T-cell (primary cell): ENCODE data around the gene PHLDB1. TPM values are rescaled to one million over a fixed set of nuclear protein-coding genes. Genes with fewer than 3 reads are reported as not detected.

ENCODE experiments used
- ATAC-seq, 4 experiments: fragments of 200-7000 bp in 3 of 4; fragments of 150-1000 bp in 1 of 4; cut with Tn5 transposase; replicated peaks in 1 of 4; 1 replicate in 3 of 4; 2 replicates in 1 of 4; pipeline ENCODE4 v1.10.0; 2021; ENCODE audit warnings: moderate library complexity in 3 of 4, mild to moderate bottlenecking in 2 of 4, moderate number of reproducible peaks in 1 of 4
- CTCF ChIA-PET, 2 donors: fragments of 300-600 bp; sonication (Branson Sonifier 250); formaldehyde crosslinking; loops; one replicate each; lab custom pipeline; 2022; ENCODE audit warnings: antibody characterized with exemption in 2 of 2; lab: Charles Lee
- POLR2A ChIA-PET, 2 donors: fragments of 300-600 bp; sonication (Branson Sonifier 250); formaldehyde crosslinking; loops; one replicate each; lab custom pipeline; 2022; ENCODE audit warnings: antibody characterized with exemption in 2 of 2; lab: Charles Lee
- DNase-seq, 35 experiments: peaks; one replicate each; pipeline versions ENCODE4 v3.0.0 to v3.0.0-alpha.2; 2013 to 2023
- H3K27ac ChIP-seq: one replicate; pipeline ENCODE4 v1.5.1; 2013; ENCODE audit warnings: low read length
- H3K27me3 ChIP-seq, 2 experiments: replicated peaks in 1 of 2; 1 replicate in 1 of 2; 2 replicates in 1 of 2; pipeline versions ENCODE4 v1.6.1 to v1.7.0; 2013; ENCODE audit warnings: low read length in 1 of 2, mixed read lengths in 1 of 2; ENCODE audit not compliant: control insufficient read depth in 2 of 2, insufficient read depth in 2 of 2; ENCODE audit errors: extremely low read depth in 1 of 2
- H3K36me3 ChIP-seq, 2 donors: 1 replicate in 1 of 2; 2 replicates in 1 of 2; pipeline versions ENCODE4 v1.6.1 to v1.7.0; 2013; ENCODE audit warnings: low read length in 1 of 2; ENCODE audit not compliant: control insufficient read depth in 2 of 2, insufficient read depth in 1 of 2; ENCODE audit errors: extremely low read depth in 1 of 2
- H3K4me1 ChIP-seq, 2 experiments: 1 replicate in 1 of 2; 2 replicates in 1 of 2; pipeline versions ENCODE4 v1.6.1 to v1.7.0; 2013; ENCODE audit warnings: low read length in 2 of 2, mixed read lengths in 1 of 2; ENCODE audit not compliant: insufficient read depth in 2 of 2, control insufficient read depth in 1 of 2; ENCODE audit errors: extremely low read depth in 1 of 2
- H3K4me3 ChIP-seq, 2 donors: 1 replicate in 1 of 2; 2 replicates in 1 of 2; pipeline versions ENCODE4 v1.5.1 to v1.7.0; 2013; ENCODE audit warnings: mild to moderate bottlenecking in 2 of 2, low read length in 1 of 2, moderate library complexity in 1 of 2; ENCODE audit not compliant: control insufficient read depth in 1 of 2; ENCODE audit errors: extremely low read depth in 1 of 2
- H3K9me3 ChIP-seq: 2 replicates; pipeline ENCODE4 v1.7.0; 2013
- H3K27ac Mint-ChIP-seq, 2 donors: one replicate each; pipeline ENCODE4 v1.8.0; 2020 to 2021; ENCODE audit warnings: mild to moderate bottlenecking in 2 of 2, mixed read lengths in 2 of 2
- H3K27me3 Mint-ChIP-seq, 2 donors: one replicate each; pipeline ENCODE4 v1.8.0; 2021 to 2022; ENCODE audit warnings: mixed read lengths in 2 of 2
- H3K36me3 Mint-ChIP-seq: one replicate; pipeline ENCODE4 v1.8.0; 2021; ENCODE audit warnings: mixed read lengths
- H3K4me1 Mint-ChIP-seq, 3 donors: one replicate each; pipeline ENCODE4 v1.8.0; 2020 to 2022; ENCODE audit warnings: mixed read lengths in 3 of 3, mild to moderate bottlenecking in 1 of 3
- H3K4me3 Mint-ChIP-seq, 3 donors: one replicate each; pipeline ENCODE4 v1.8.0; 2020 to 2022; ENCODE audit warnings: mild to moderate bottlenecking in 3 of 3, mixed read lengths in 3 of 3, moderate library complexity in 3 of 3
- H3K9me3 Mint-ChIP-seq, 3 donors: one replicate each; pipeline ENCODE4 v1.8.0; 2020 to 2022; ENCODE audit warnings: mixed read lengths in 3 of 3
- WGBS: methylation state at CpG from one replicate; pipeline ENCODE4 v1.1.5; 2013; ENCODE audit warnings: missing lambda C conversion rate; ENCODE audit not compliant: insufficient coverage; 5-methylcytosine and 5-hydroxymethylcytosine counted together
- total RNA-seq, 35 experiments: library from RNA in 6 of 35; stranded (reverse) in 6 of 35; fragments of 120-200 nt in 1 of 35; gene quantifications; one replicate each; pipeline versions ENCODE4 v1.2.1 to v1.2.4 and lab custom pipeline; 2013 to 2026

PHLDB1 gene
- total RNA-seq, 5 donors from 2014 or later (not counting 1 experiment from before 2014, with no cell fraction given), result 1.8 to 7.8 (median 4.0) TPM

DNA sequence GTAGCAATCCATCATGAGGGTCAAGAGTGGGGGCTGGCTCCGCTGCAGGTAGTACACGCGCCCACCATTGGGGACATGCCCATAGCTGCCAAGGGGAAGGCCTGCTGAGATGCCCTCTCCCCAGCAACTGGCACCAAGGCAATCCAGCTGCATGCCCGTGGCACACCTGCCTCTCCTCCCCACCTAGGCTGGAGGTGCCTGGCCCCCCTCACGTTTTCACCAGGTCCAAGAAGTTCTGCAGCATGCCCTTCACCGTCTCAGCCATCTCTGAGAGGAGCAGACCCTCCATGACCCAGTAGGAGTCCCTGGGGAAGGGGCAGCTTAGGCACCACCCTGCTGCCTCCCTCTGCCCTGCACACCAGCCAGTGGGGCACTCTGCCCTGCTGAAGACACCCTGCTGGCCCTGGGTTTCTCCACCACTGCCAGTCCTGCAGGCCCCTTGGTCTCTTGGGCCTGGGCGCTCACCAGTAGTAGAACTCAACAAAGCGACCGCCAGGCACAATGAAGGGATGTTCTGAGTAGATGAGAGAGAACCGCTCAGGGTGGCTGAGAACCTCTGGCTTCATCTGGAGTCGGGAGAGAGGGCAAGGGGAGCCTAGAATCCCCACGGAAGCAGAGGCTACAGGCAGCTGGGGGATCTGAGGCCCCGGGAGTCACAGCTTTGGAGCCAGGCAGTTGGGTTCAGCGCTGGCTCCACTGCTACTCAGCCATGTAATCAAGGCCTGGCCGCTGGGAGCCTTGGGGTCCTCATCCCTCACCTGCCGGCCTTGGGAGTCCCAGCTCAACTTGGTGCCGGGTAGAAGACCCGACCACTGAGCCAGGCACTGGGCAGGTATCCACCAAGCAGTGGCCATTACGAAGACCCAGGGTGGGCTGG is 54.2 kb downstream of the PHLDB1 start:
- H3K27me3 Mint-ChIP-seq, result no peaks in the 10 kb centered on the region
- H3K4me1 ChIP-seq, result peaks cover 0 to 14% of the 10 kb centered on the region in 2 experiments
- peaks cover 0 to 25% of the 10 kb centered on the region in 2 experiments for H3K27me3 ChIP-seq
- no peak overlapping the region for H3K4me3 Mint-ChIP-seq
- no peaks in the 10 kb centered on the region for H3K9me3 Mint-ChIP-seq
- no peak overlapping the region for H3K4me3 ChIP-seq
- WGBS, result 84% methylated on average over 15 of the region's 19 CpGs
- H3K27ac ChIP-seq, result no peak overlapping the region
- CTCF ChIA-PET, result interaction anchor here in 1 of 2 donors (0.6 kb wide), 1 partner anchor 276 kb away, joined by 3 read pairs; no protein-coding TSS in a partner anchor
- no peaks in the 10 kb centered on the region for H3K36me3 ChIP-seq
- H3K36me3 Mint-ChIP-seq, result no peaks in the 10 kb centered on the region
- H3K27ac Mint-ChIP-seq, result no peak overlapping the region
- DNase-seq, result no peak
- peaks cover 10 to 17% (median 12%) of the 10 kb centered on the region in 3 donors for H3K4me1 Mint-ChIP-seq
- ATAC-seq, result no peak
- POLR2A ChIA-PET, result no interaction called here
- H3K9me3 ChIP-seq, result no peaks in the 10 kb centered on the region

DNA sequence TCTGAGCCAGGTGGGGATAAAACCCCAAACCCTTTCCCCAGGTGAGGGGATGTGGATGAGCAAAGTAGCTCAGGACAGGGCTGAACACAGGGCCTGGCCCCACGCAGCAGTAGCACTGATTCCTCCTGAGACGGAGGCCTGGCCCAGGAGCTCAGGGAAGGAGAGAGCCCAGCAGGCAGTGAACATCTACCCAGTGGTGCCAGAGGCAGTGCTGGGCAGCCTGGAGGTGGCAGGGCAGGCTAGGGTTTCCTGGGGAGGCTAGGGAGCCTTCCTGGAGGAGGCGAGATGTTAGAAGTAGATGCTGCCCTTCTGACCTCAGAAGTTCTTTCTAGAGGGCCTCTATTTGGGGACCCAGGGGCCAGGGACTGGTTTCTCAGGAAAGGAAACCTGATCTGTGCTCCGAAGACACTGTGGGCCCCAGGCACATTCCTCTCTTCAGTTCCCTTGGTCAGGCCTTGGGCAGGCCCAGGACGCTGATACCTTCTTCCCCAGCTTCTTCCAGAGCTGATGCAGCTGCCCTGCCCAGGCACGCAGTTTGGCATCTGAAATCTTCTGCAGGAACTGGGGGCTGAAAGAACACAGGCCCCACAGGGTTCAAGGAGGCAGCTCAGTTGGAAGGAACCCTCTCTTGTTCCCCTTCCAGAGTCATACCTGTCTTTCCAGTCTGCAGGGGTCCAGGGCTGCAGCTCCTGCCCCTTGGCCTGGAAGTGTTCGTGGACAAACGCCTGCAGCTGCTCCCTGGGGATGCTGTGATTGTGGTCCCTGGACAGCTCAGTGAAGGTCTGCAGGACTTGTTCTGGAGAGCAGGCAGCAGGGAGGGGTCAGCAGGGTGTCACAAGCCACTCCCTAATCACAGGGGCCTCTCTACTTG is 55.2 kb downstream of the PHLDB1 start:
- H3K36me3 ChIP-seq, result no peaks in the 10 kb centered on the region
- no peak overlapping the region for H3K4me3 Mint-ChIP-seq

DNA sequence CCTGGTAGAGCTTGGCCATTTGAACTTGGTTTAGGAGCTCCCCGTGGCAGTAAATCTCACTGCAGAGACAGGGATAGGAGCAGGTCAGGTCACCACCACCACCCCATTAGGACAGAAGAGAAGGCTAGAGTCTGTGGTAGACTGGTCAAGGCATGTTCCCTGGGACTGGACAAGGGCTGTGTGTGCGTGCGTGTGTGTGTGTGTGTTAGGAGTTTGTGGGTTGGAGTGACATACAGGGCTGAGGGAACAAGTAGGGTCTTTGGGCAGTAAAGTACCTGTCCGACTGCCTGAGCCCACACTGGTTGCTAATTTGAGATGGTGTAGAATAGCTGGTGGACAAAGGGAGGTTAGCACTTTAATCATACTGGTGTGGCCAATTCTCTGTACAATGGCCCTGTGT is 56.0 kb downstream of the PHLDB1 start:
- Mint-ChIP-seq H3K4me3 (no peak overlapping the region), H3K36me3 (no peaks in the 10 kb centered on the region), H3K9me3 (no peaks in the 10 kb centered on the region), H3K27ac (no peak overlapping the region), H3K4me1 (peaks cover 10 to 17% (median 15%) of the 10 kb centered on the region in 3 donors), H3K27me3 (no peaks in the 10 kb centered on the region)
- peaks cover 0 to 14% of the 10 kb centered on the region in 2 experiments for H3K4me1 ChIP-seq
- no peak for ATAC-seq
- peaks cover 0 to 28% of the 10 kb centered on the region in 2 experiments for H3K27me3 ChIP-seq
- CTCF ChIA-PET, result interaction anchor here in 1 of 2 donors (0.6 kb wide), 1 partner anchor 20 kb away, joined by 3 read pairs; no protein-coding TSS in a partner anchor
- DNase-seq, result no peak
- no peaks in the 10 kb centered on the region for H3K36me3 ChIP-seq
- POLR2A ChIA-PET, result no interaction called here
- no peaks in the 10 kb centered on the region for H3K9me3 ChIP-seq
- H3K4me3 ChIP-seq, result no peak overlapping the region
- no peak overlapping the region for H3K27ac ChIP-seq
- 96% methylated on average over 3 of the region's 4 CpGs for WGBS

More for the DNA sequence above, 55.2 kb downstream of the PHLDB1 start:
- Mint-ChIP-seq H3K27me3 (no peaks in the 10 kb centered on the region), H3K36me3 (no peaks in the 10 kb centered on the region), H3K9me3 (no peaks in the 10 kb centered on the region), H3K27ac (no peak overlapping the region), H3K4me1 (peaks cover 10 to 17% (median 15%) of the 10 kb centered on the region in 3 donors)
- peaks cover 0 to 28% of the 10 kb centered on the region in 2 experiments for H3K27me3 ChIP-seq
- 83% methylated on average over 8 of the region's 8 CpGs for WGBS
- no peaks in the 10 kb centered on the region for H3K9me3 ChIP-seq
- H3K4me3 ChIP-seq, result no peak overlapping the region
- DNase-seq (no peak), ATAC-seq (no peak)
- H3K4me1 ChIP-seq, result peaks cover 0 to 14% of the 10 kb centered on the region in 2 experiments
- no peak overlapping the region for H3K27ac ChIP-seq
- ChIA-PET POLR2A (no interaction called here), CTCF (interaction anchor here in 1 of 2 donors (0.6 kb wide), 1 partner anchor 23 kb away, joined by 3 read pairs; no protein-coding TSS in a partner anchor)

DNA sequence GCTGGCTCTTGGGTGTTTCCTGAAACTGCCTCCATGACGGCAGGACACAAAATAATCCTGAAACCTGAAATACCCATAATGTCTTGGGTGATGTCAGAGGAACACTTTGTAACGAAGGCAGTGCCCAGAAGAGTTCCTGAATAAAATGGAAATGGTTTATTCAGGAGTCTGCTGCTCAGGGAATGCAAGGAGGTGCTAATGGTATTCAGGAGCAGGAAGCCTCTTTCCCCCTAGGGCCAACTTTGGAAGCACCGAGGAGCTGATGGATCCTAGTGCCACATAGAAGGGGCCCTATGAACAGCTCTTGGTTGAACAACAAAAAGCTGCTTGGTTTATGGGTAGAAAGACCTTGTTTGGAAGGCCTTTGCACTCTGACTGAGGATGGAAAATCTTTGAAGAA is 56.5 kb downstream of the PHLDB1 start:
- H3K4me1 ChIP-seq, result peaks cover 0 to 14% of the 10 kb centered on the region in 2 experiments
- H3K36me3 ChIP-seq, result no peaks in the 10 kb centered on the region
- peaks cover 0 to 26% of the 10 kb centered on the region in 2 experiments for H3K27me3 ChIP-seq
- no peak overlapping the region for H3K27ac Mint-ChIP-seq
- no peaks in the 10 kb centered on the region for H3K27me3 Mint-ChIP-seq
- POLR2A ChIA-PET, result no interaction called here
- H3K9me3 ChIP-seq, result no peaks in the 10 kb centered on the region
- no peak overlapping the region for H3K4me3 ChIP-seq
- CTCF ChIA-PET, result interaction anchor here in 1 of 2 donors (0.6 kb wide), 1 partner anchor 20 kb away, joined by 3 read pairs; no protein-coding TSS in a partner anchor
- no peak overlapping the region for H3K27ac ChIP-seq
- H3K9me3 Mint-ChIP-seq, result no peaks in the 10 kb centered on the region
- ATAC-seq (no peak), DNase-seq (no peak)
- peaks cover 10 to 16% (median 15%) of the 10 kb centered on the region in 3 donors for H3K4me1 Mint-ChIP-seq
- no peak overlapping the region for H3K4me3 Mint-ChIP-seq
- WGBS, result 56% methylated on average over 2 of the region's 3 CpGs
- no peaks in the 10 kb centered on the region for H3K36me3 Mint-ChIP-seq

DNA sequence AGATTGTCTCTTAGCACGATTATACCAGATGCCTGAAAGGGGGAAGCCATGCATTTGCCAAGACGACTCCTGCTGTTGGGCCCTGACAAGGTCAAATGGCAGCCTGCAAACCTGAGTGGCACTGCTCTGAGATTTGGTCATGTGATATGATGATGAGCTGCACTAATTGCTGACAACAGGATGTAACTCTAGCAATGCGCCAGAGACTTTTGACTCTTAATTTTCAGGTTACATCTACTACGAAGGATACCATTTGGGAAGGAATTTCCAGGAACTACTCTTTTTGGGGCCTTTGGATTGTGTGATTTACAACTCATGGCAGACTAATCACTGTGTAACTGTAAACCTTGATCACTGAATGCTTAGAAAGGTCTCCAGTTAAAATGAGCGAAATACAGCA is 59.0 kb downstream of the PHLDB1 start:
- Histone ChIP-seq H3K9me3 (peaks cover 2% of the 10 kb centered on the region), H3K27me3 (peaks cover 0 to 8% of the 10 kb centered on the region in 2 experiments), H3K27ac (no peak overlapping the region), H3K4me1 (peaks cover 0 to 3% of the 10 kb centered on the region in 2 experiments), H3K4me3 (no peak overlapping the region), H3K36me3 (no peaks in the 10 kb centered on the region)
- H3K36me3 Mint-ChIP-seq, result no peaks in the 10 kb centered on the region
- H3K4me1 Mint-ChIP-seq, result peaks cover 5 to 9% (median 7%) of the 10 kb centered on the region in 3 donors
- peaks cover 2 to 13% (median 5%) of the 10 kb centered on the region in 3 donors for H3K9me3 Mint-ChIP-seq
- no peak overlapping the region for H3K4me3 Mint-ChIP-seq
- ATAC-seq, result no peak
- no peak overlapping the region for H3K27ac Mint-ChIP-seq
- H3K27me3 Mint-ChIP-seq, result peaks cover 0 to 4% of the 10 kb centered on the region in 2 donors
- ChIA-PET POLR2A (interaction anchor here in 1 of 2 donors (0.5 to 0.6 kb wide), 2 partner anchors 22 to 284 kb away, joined by 4 to 5 read pairs; no protein-coding TSS in a partner anchor), CTCF (no interaction called here)
- 78% methylated on average over 2 of the region's 5 CpGs for WGBS
- no peak for DNase-seq

DNA sequence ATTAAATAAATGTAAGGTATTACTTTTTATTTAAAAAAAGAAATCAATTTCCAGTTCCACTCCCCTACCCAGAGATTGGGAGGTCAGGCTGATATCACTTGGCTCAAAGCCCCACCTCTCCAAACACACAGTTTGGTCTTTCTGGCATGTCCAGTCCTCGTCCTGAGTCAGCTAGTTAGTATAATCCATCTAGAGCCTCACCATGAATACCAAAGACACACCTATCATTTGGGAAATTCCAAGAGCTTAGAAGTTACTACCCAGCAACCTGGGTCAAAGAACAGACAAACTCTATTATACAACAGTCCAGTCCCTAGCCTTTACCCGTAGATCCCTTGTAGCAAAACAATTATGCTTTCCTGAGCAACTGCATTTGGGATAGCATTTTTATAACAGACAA is 62.6 kb downstream of the PHLDB1 start:
- Histone ChIP-seq H3K27me3 (peaks cover 0 to 3% of the 10 kb centered on the region in 2 experiments), H3K4me3 (no peak overlapping the region), H3K9me3 (peaks cover 2% of the 10 kb centered on the region), H3K36me3 (no peaks in the 10 kb centered on the region), H3K4me1 (peaks cover 0 to 3% of the 10 kb centered on the region in 2 experiments), H3K27ac (no peak overlapping the region)
- Mint-ChIP-seq H3K27ac (no peak overlapping the region), H3K4me1 (peaks cover 5 to 9% (median 7%) of the 10 kb centered on the region in 3 donors), H3K36me3 (no peaks in the 10 kb centered on the region), H3K4me3 (no peak overlapping the region), H3K27me3 (peaks cover 0 to 4% of the 10 kb centered on the region in 2 donors), H3K9me3 (peaks cover 6 to 16% (median 7%) of the 10 kb centered on the region in 3 donors)
- ChIA-PET CTCF (no interaction called here), POLR2A (interaction anchor here in 1 of 2 donors (0.8 kb wide), 1 partner anchor 354 kb away, joined by 3 read pairs; no protein-coding TSS in a partner anchor)
- ATAC-seq (no peak), DNase-seq (no peak)
- 83% methylated on average over 1 of the region's 2 CpGs for WGBS
